Stimulated activated CD8-positive, alpha-beta memory T cell treated with anti-CD3 and anti-CD28 coated beads, Interleukin-12 subunit alpha, Interleukin-12 subunit beta, amount 100 ng/mL, for 24 hours (primary cell): ENCODE results near the gene USP14.
"Not testable (repeated sequence)": the region's sequence is repeated elsewhere in the genome, so short reads cannot be mapped to it uniquely, and the experiment has no call there.

Experiments
- DNase-seq: peaks from one replicate; pipeline ENCODE4 v3.0.0-alpha.2; 2020; ENCODE audit errors: extremely low read depth

The USP14 gene

GRCh38 chr18:158128-159036 lies at the start of gene USP14:
Gene USP14, plus strand, starts transcription at chr18:158557. Its CDS starts 142 bp downstream, at chr18:158699.
- peak; percentile 97 for DNase-seq

DNA sequence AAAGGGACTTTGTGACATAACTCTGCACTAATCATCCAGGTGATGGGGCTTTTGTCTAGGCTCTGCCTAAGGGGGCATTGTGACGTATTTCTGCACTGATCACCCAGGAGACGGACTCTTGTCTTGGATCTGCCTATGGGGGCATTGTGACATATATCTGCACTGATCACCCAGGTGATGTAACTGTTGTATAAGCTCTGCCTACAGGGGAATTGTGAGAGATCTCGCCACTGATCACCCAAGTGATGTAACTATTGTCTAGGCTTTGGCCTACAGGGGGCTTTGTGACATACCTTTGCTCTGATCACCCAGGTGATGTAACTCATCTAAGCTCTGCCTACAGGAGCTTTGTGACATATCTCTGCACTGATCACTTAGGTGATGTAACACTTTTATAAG lies 49.7 kb upstream of the USP14 start:
- DNase-seq: not testable (repeated sequence)

DNA sequence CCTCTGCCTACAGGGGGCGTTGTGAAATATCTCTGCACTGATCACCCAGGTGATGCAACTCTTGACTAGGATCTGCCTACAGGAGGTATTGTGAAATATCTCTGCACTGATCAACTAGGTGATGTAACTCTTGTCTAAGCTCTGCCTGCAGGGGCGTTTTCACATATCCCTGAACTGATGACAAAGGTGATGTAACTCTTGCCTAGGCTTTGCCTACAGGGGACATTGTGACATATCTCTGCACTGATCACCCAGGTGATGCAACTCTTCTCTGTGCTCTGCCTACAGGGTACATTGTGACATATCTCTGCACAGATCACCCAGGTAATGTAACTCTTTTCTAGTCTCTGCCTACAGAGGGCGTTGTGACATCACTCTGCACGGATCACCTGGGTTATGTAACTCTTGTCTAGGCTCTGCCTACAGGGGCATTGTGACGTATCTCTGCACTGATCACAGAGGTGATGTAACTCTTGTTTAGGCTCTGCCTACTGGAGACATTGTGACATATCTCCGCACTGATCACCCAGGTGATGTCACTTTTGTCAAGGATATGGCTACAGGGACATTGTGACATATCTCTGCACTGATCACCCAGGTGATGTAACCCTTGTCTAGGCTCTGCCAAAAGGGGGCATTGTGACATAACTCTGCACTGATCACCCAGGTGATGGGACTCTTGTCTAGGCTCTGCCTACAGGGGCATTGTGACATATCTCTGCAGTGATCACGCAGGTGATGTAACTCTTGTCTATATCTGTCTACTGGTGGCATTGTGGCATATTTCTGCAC lies 49.0 kb upstream of the USP14 start:
- DNase-seq: not testable (repeated sequence)

GRCh38 chr18:109922-110261 lies 48.5 kb upstream of the USP14 start:
- not testable (repeated sequence) for DNase-seq

- DNase-seq: not testable (repeated sequence)
Observed at GRCh38 chr18:110351-111201, 47.8 kb upstream of the USP14 start.

- DNase-seq: peak; percentile 31
Observed at GRCh38 chr18:111306-112014, 46.9 kb upstream of the USP14 start.

DNA sequence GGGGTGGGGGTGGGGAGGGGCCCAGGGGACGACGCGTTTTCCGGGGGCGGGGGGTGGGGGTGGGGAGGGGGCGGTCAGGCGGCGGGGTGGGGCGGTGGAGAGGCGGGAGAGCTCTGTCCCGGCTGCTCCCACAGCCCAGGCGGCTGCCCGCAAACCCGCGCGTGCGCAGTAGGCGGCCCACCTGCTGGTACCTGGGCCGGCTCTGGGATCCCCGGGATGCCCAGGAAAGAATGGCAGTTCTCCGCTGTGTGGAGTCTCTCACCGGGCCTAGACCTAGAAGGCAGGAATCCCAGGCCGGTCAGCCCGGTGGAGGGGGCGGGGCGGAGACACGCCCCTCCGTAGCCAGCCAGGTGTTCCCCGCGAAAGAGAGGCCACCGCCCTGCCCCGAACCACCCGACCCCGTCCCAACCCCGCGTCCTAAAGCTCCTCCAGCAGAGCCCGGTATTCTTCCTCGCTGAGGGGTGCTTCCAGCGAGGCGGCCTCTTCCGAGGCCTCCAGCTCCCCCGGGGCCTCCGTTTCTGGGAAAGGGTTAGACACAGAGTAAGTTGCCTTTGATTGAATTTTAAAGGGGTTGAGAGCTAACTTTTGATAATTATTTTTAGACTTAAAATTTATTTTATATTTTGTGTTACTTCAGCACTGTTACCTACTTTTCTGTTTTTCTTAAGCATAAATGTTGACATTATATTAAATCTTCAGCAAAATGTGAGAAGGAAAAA lies 46.2 kb upstream of the USP14 start:
- not testable (repeated sequence) for DNase-seq

GRCh38 chr18:120539-121260 lies 37.7 kb upstream of the USP14 start:
- DNase-seq: not testable (repeated sequence)

DNA sequence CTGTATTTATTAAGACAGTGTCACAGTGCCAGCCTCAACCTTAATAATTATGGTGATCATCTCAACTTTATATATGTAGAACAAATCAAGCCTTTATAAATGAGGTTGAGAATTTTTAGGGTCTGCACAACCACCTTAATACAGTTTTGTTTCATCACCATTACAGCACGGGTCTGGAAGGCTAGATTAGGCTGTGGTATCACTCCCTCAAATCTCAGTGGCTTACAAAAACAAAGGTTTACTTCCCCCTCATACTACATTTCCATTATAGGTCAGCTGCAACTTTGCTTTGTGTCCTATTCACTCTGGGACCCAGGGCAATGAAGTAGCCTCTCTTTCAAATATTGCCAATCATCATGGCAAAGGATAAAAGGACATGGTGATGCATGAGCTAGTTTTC lies 23.3 kb upstream of the USP14 start:
- DNase-seq: no peak

DNA sequence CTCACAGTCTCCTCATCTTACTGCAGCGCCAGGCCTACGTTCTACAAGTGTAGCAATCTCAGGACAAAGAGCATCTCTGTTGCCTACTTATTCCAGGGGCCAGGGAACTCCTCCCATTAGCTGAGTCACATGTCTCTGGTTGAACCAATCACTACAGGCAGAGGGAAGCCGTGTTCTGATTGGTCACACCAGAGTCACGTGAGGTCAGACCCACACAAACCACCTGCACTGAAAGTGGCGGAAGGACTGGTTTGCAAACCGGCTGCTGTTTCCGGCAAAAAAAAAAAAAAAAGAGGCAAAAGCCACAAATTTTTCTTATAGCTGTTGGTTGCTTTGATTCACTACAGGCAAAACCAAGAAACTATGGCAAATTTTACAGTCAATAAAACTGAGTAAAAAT lies 21.9 kb upstream of the USP14 start:
- DNase-seq: no peak

- DNase-seq: no peak
Observed at GRCh38 chr18:137327-137726, 21.0 kb upstream of the USP14 start.

GRCh38 chr18:140670-141266 lies 17.6 kb upstream of the USP14 start:
- DNase-seq: no peak

- not testable (repeated sequence) for DNase-seq
Observed at GRCh38 chr18:142624-143296, 15.6 kb upstream of the USP14 start.

GRCh38 chr18:148841-149240 lies 9.5 kb upstream of the USP14 start:
- no peak for DNase-seq

DNA sequence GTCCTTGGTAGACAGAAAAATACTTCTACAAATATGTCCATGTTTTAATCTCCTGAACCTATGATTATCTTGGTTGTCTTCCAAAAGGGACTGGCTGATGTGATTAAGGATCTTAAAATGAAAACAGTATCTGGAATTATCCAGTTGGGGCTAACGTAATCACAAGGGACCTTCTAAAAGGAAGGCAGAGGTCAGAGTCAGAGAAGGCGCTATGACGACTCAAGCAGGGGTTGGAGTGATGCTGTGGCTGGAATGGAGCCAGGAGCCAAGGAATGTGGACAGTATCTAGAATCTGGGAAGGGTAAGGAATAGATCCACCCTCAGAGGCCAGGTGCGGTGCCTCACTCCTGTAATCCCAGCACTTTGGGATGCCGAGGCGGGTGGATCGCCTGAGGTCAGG lies 4.2 kb upstream of the USP14 start:
- no peak for DNase-seq

- no peak for DNase-seq
Observed at GRCh38 chr18:155688-156087, 2.7 kb upstream of the USP14 start.

DNA sequence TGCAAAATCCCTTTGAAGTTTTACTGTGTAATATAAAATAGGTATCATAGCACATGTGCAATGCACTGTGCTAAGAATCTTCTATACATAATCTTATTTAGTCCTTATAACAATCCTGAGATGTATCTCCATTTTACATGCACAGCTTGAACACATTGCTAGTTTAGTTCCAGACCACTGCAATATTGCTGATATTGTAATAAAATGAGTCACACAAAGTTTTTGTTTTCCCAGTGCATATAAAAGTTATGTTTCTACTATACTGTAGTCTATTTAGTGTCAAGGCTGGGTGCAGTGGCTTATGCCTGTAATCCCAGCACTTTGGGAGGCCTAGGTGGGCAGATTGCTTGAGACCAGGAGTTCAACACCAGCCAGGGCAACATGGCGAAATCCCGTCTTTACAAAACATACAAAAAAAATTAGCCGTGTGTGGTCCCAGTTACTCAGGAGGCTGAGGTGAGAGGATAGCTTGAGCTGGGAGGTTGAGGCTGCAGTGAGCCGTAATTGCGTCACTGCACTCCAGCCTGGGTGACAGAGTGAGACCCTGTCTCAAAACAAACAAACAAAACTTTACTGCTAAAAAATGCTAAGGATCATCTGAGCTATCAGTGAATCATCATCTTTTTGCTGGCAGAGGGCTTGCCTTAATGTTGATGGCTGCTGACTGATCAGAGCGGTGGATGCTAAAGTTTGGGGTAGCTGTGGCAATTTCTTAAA lies 1.7 kb upstream of the USP14 start:
- DNase-seq: no peak

DNA sequence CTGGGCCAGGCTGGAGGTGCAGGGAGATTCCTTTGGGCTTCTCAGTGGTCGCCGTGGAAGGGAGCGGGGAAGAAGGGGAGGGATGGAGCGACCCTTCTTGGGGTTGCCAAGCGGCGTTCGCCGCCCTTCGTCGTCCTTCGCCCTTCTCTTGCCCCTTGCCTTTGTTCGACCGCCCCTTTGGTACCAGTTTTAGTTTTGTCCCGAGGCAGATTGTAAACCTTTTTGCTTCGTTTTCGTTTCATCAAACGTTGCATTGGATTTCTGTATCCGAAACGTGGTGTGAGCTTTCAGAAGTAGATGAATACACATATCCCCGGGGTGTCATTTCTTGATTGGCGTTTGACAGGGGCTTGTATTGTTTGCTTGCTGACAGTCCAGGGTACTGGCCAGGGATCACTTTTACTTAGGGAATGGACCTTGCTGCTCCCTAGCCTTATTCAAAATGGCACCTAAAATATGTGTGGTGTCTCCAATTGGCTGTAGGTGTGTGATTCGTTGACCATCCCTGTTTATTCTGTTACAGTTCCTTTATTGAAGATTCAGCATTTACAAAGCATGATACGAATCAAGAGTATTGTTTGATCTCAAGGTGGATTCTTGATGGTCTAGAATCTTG lies 788 bp downstream of the USP14 start:
- no peak for DNase-seq
